Measurements from ENCODE around the gene CIAO3.
A peak's percentile ranks its signal among the peaks of the same experiment; 100 is the strongest.
"Not testable (repeated sequence)": the region's sequence is repeated elsewhere in the genome, so short reads cannot be mapped to it uniquely, and the experiment has no call there.

The CIAO3 gene

GRCh38 chr16:742894-743293 is 2.1 kb upstream of the CIAO3 start:
- ATAC-seq (ENCODE audit: low read depth); H3K27ac Mint-ChIP-seq; H3K4me1 Mint-ChIP-seq; H3K4me3 Mint-ChIP-seq; DNase-seq (ENCODE audit: low spot score in 2 of 2); H3K27me3 Mint-ChIP-seq; H3K9me3 Mint-ChIP-seq; H3K36me3 Mint-ChIP-seq: not testable (repeated sequence)

GRCh38 chr16:741986-742629 is 1.3 kb upstream of the CIAO3 start:
- DNase-seq (ENCODE audit: low spot score in 2 of 2) (no peak), ATAC-seq (ENCODE audit: low read depth) (no peak)
- H3K4me1 Mint-ChIP-seq, result peaks cover 12% of the 10 kb centered on the region
- H3K4me3 Mint-ChIP-seq, result peak overlapping the region; percentile 77
- no peaks in the 10 kb centered on the region for H3K27me3 Mint-ChIP-seq
- no peak overlapping the region for H3K27ac Mint-ChIP-seq
- no peaks in the 10 kb centered on the region for H3K9me3 Mint-ChIP-seq
- peaks cover 3% of the 10 kb centered on the region for H3K36me3 Mint-ChIP-seq

GRCh38 chr16:740459-740763 is 386 bp downstream of the CIAO3 start:
- Mint-ChIP-seq H3K4me1 (peaks cover 13% of the 10 kb centered on the region), H3K27me3 (no peaks in the 10 kb centered on the region), H3K27ac (peak overlapping the region; percentile 45), H3K36me3 (peaks cover 4% of the 10 kb centered on the region), H3K9me3 (no peaks in the 10 kb centered on the region), H3K4me3 (peak overlapping the region; percentile 79)
- ATAC-seq (ENCODE audit: low read depth) (peak; percentile 7), DNase-seq (ENCODE audit: low spot score in 2 of 2) (no peak)

- Mint-ChIP-seq H3K27ac (peak overlapping the region; percentile 45), H3K4me3 (peak overlapping the region; percentile 83), H3K4me1 (peaks cover 16% of the 10 kb centered on the region), H3K36me3 (peaks cover 8% of the 10 kb centered on the region), H3K27me3 (no peaks in the 10 kb centered on the region), H3K9me3 (no peaks in the 10 kb centered on the region)
- no peak for DNase-seq (ENCODE audit: low spot score in 2 of 2)
- ATAC-seq (ENCODE audit: low read depth), result no peak
Measured at GRCh38 chr16:739560-740458, 988 bp downstream of the CIAO3 start.

- no peak for ATAC-seq (ENCODE audit: low read depth)
- Mint-ChIP-seq H3K4me1 (peaks cover 16% of the 10 kb centered on the region), H3K4me3 (no peak overlapping the region), H3K27me3 (no peaks in the 10 kb centered on the region), H3K27ac (peak overlapping the region; percentile 86), H3K9me3 (no peaks in the 10 kb centered on the region), H3K36me3 (peaks cover 8% of the 10 kb centered on the region)
- DNase-seq (ENCODE audit: low spot score in 2 of 2), result no peak
Measured at GRCh38 chr16:736936-737481, 3.8 kb downstream of the CIAO3 start.

GRCh38 chr16:735982-736453 is 4.8 kb downstream of the CIAO3 start:
- ATAC-seq (ENCODE audit: low read depth) (no peak), DNase-seq (ENCODE audit: low spot score in 2 of 2) (no peak)
- H3K27me3 Mint-ChIP-seq, result no peaks in the 10 kb centered on the region
- peaks cover 16% of the 10 kb centered on the region for H3K4me1 Mint-ChIP-seq
- H3K4me3 Mint-ChIP-seq, result peak overlapping the region; percentile 54
- H3K36me3 Mint-ChIP-seq, result peaks cover 8% of the 10 kb centered on the region
- no peaks in the 10 kb centered on the region for H3K9me3 Mint-ChIP-seq
- peak overlapping the region; percentile 31 for H3K27ac Mint-ChIP-seq

- no peak for ATAC-seq (ENCODE audit: low read depth)
- Mint-ChIP-seq H3K9me3 (no peaks in the 10 kb centered on the region), H3K4me1 (peaks cover 16% of the 10 kb centered on the region), H3K4me3 (no peak overlapping the region), H3K27me3 (no peaks in the 10 kb centered on the region), H3K27ac (peak overlapping the region; percentile 31), H3K36me3 (peaks cover 8% of the 10 kb centered on the region)
- no peak for DNase-seq (ENCODE audit: low spot score in 2 of 2)
Measured at GRCh38 chr16:734981-735881, 5.6 kb downstream of the CIAO3 start.

- Mint-ChIP-seq H3K4me3 (no peak overlapping the region), H3K36me3 (peaks cover 8% of the 10 kb centered on the region), H3K4me1 (peaks cover 13% of the 10 kb centered on the region), H3K27me3 (no peaks in the 10 kb centered on the region), H3K27ac (no peak overlapping the region), H3K9me3 (no peaks in the 10 kb centered on the region)
- DNase-seq (ENCODE audit: low spot score in 2 of 2) (no peak), ATAC-seq (ENCODE audit: low read depth) (no peak)
Measured at GRCh38 chr16:734208-734980, 6.4 kb downstream of the CIAO3 start.

GRCh38 chr16:733382-734207 is 7.2 kb downstream of the CIAO3 start:
- ATAC-seq (ENCODE audit: low read depth) (no peak), DNase-seq (ENCODE audit: low spot score in 2 of 2) (no peak)
- H3K36me3 Mint-ChIP-seq, result peaks cover 8% of the 10 kb centered on the region
- H3K9me3 Mint-ChIP-seq, result no peaks in the 10 kb centered on the region
- no peak overlapping the region for H3K27ac Mint-ChIP-seq
- no peaks in the 10 kb centered on the region for H3K27me3 Mint-ChIP-seq
- no peak overlapping the region for H3K4me3 Mint-ChIP-seq
- H3K4me1 Mint-ChIP-seq, result peaks cover 11% of the 10 kb centered on the region

GRCh38 chr16:732936-733335 is 7.9 kb downstream of the CIAO3 start:
- Mint-ChIP-seq H3K4me1 (peaks cover 9% of the 10 kb centered on the region), H3K27ac (no peak overlapping the region), H3K4me3 (no peak overlapping the region), H3K27me3 (no peaks in the 10 kb centered on the region), H3K36me3 (peaks cover 8% of the 10 kb centered on the region), H3K9me3 (no peaks in the 10 kb centered on the region)
- ATAC-seq (ENCODE audit: low read depth), result no peak
- DNase-seq (ENCODE audit: low spot score in 2 of 2), result no peak

- H3K36me3 Mint-ChIP-seq, result peaks cover 5% of the 10 kb centered on the region
- DNase-seq (ENCODE audit: low spot score in 2 of 2) (no peak), ATAC-seq (ENCODE audit: low read depth) (no peak)
Measured at GRCh38 chr16:732332-732731, 8.5 kb downstream of the CIAO3 start.

GRCh38 chr16:730666-731509 is 9.9 kb downstream of the CIAO3 start:
- Mint-ChIP-seq H3K9me3 (no peaks in the 10 kb centered on the region), H3K4me3 (no peak overlapping the region), H3K4me1 (peaks cover 4% of the 10 kb centered on the region), H3K36me3 (peaks cover 5% of the 10 kb centered on the region), H3K27me3 (no peaks in the 10 kb centered on the region), H3K27ac (no peak overlapping the region)
- ATAC-seq (ENCODE audit: low read depth), result no peak
- no peak for DNase-seq (ENCODE audit: low spot score in 2 of 2)

More at GRCh38 chr16:732332-732731, 8.5 kb downstream of the CIAO3 start:
- H3K4me3 Mint-ChIP-seq, result no peak overlapping the region
- no peaks in the 10 kb centered on the region for H3K9me3 Mint-ChIP-seq
- H3K27me3 Mint-ChIP-seq, result no peaks in the 10 kb centered on the region
- H3K4me1 Mint-ChIP-seq, result peaks cover 4% of the 10 kb centered on the region
- H3K27ac Mint-ChIP-seq, result no peak overlapping the region
